Ishikawa (cell line): ENCODE measurements around the gene RASIP1.

Source experiments
- EGR1 ChIP-seq: IDR thresholded peaks from 2 replicates; pipeline ENCODE4 v1.6.1; 2012
- EP300 ChIP-seq: IDR thresholded peaks from 2 replicates; pipeline ENCODE4 v1.6.1; 2012; ENCODE audit warnings: borderline replicate concordance
- FOXM1 ChIP-seq: IDR thresholded peaks from 2 replicates; pipeline ENCODE4 v1.6.1; 2012; ENCODE audit warnings: low read depth, borderline replicate concordance
- MAX ChIP-seq: IDR thresholded peaks from 2 replicates; pipeline ENCODE4 v1.6.1; 2012
- NFIC ChIP-seq: IDR thresholded peaks from 2 replicates; pipeline ENCODE4 v1.6.1; 2012
- RAD21 ChIP-seq: IDR thresholded peaks from 2 replicates; pipeline ENCODE4 v1.6.1; 2012; ENCODE audit warnings: low read depth
- REST ChIP-seq: IDR thresholded peaks from 2 replicates; pipeline ENCODE4 v1.6.1; 2012; ENCODE audit warnings: low read depth, mild to moderate bottlenecking
- TAF1 ChIP-seq: IDR thresholded peaks from 2 replicates; pipeline ENCODE4 v1.6.1; 2012; ENCODE audit warnings: low read depth, mild to moderate bottlenecking
- YY1 ChIP-seq: IDR thresholded peaks from 2 replicates; pipeline ENCODE4 v1.6.1; 2012; ENCODE audit warnings: low read depth

DNA sequence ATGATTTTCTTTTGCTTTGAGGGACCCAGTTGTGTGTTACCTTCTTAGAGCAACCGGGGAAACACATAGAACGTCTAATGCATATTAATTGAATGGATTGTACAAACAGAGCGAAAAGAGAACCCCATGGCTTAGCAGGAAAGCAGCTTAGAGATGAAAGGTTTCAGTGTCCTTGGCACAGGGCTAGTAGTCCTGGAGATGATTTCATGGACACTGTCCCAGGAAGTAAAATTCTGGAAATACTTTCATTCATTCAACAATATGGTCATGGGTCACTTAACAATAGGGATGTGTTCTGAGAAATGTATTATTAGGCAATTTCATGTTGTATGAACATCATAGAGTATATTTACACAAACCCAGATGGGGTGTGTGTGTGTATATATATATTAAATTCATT, 54.3 kb downstream of the RASIP1 start:
- no peak for TF ChIP-seq RAD21
- no peak for TF ChIP-seq EGR1
- TF ChIP-seq REST = no peak
- no peak for TF ChIP-seq NFIC
- TF ChIP-seq YY1 = no peak
- TF ChIP-seq FOXM1 = no peak
- TF ChIP-seq MAX = no peak
- no peak for TF ChIP-seq TAF1
- TF ChIP-seq EP300 = no peak
